Hematopoietic multipotent progenitor cell treated with erythropoietin and hydrocortisone succinate and interleukin-3 and kit ligand, for 6 days (in vitro differentiated cells): Measurements from ENCODE around the gene C12orf75.

Source experiments
- DNase-seq: peaks from one replicate; pipeline ENCODE4 v3.0.0-alpha.2; 2015

C12orf75 gene

DNA sequence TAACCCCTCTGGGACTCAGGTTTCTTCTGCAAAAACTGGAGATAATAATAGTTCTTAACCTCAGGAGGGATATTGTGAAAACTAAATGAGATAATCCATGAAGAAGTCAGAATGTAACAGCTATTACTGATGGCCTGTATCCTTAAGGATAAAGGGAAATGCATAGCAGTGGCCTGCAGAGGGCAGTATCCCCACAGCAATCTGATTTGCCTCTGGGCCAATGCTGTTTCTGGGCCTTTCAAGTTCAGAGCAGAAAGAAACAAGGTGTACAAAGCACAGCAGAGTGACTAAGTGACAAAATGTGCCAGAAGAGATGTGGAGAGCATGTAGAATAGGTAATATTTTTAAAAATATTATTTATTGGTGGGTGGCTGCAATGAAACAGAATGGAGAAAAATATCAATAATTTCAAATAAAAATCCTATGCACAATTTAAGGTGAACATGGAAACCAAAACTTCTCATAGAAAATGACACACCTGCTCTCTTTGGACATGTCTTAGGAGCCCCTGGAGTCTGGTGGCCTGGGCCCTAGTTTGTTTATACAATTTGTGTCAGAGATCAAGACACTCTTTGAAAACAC lies 90.3 kb downstream of the C12orf75 start:
- DNase-seq: peak; percentile 79
